ENCODE results near the gene MED27. TPM values are rescaled to one million over a fixed set of nuclear protein-coding genes. Genes with fewer than 3 reads are reported as not detected.
A peak's percentile ranks its signal among the peaks of the same experiment; 100 is the strongest.

MED27 gene
- total and polyA plus RNA-seq, 9 of the 15 experiments (the other 6 are each of a cell fraction or from before 2014, with no cell fraction given), result 24.4 to 91.0 (median 36.1) TPM

DNA sequence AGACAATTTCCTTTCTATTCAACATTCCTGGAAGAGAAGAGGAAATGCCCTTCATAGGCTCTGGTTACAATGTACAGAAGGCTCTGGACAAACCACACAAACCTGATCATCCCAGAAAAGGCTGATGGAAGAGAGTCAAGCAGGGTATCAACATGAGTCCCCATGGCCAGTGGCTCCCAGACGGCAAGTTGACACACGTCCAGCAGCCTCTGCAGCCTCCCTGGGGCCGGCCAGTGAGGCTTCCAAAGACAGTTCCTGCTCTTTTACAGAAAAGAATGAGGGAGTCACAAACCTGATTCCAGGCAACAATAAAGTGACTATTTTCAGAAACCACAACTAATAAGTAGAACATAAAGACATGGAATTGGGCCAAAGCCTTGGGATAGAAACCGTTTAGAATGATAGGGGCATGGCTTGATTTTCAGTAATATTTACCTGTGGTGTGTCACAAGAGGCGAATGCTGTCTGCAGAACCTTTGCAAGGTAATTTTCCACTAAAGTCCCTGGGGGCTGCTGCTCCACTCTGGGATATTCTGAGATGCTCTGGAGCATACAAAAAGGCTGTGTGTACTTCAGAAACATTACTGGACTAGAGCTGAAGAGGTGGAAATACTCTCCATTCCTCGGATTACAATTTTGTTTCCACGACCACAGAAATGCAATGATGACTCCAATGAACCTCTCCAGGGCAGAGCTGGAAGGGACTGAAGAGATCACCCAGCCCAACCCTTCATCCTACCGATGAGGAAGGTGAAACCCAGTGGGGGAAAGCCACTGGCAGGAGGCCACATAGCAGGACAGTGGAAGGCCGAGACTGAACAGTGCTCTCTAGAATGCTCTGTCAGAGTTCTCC, 10.4 kb downstream of the MED27 start:
- in situ Hi-C loops (cut with MboI), result no loop called here
- intact Hi-C loops (cut with micrococcal nuclease), result no loop called here
- no peak for TF ChIP-seq ZNF274 (IDR thresholded peaks at IDR 0.05; ENCODE audit: borderline replicate concordance, low read depth, low read length)
- ATAC-seq (no peak), DNase-seq (ENCODE audit: extremely low read depth in 1 of 4, low spot score in 3 of 4) (no peak), FAIRE-seq (no peak)
- 64% methylated on average over 9 of the region's 9 CpGs for WGBS (ENCODE audit: insufficient coverage, low coverage, missing lambda C conversion rate)
- ChIA-PET POLR2A (interaction anchor here (1.6 kb wide), 1 partner anchor 18 kb away, joined by 4 read pairs; no protein-coding TSS in a partner anchor), CTCF (ENCODE audit: low intra/inter-chr PET ratio) (no interaction called here)
- no TSS peak for BruUV-seq (replicated peaks)
- no peak overlapping the region for H2AFZ ChIP-seq (ENCODE audit: low read depth, low read length)
- H3K9ac ChIP-seq (ENCODE audit: insufficient read depth in 1 of 2, low read depth in 2 of 2, low read length in 2 of 2), result peak overlapping the region in 1 of 2 experiments; percentile 64; a peak in 1 of 4 replicates
- peaks cover 2% of the 10 kb centered on the region for H3K9me1 ChIP-seq (ENCODE audit: control insufficient read depth, insufficient read depth, low read length)
- no peaks in the 10 kb centered on the region; a peak in 1 of 5 replicates for H3K4me1 ChIP-seq (replicated peaks in 1 of 2; ENCODE audit: control insufficient read depth in 2 of 2, insufficient read depth in 2 of 2, low read length in 2 of 2)
- H4K20me1 ChIP-seq (replicated peaks; ENCODE audit: control insufficient read depth, insufficient read depth, low read length), result peaks cover 21% of the 10 kb centered on the region
- H3K27me3 ChIP-seq (ENCODE audit: control insufficient read depth in 2 of 2, insufficient read depth in 2 of 2, low read length in 2 of 2), result no peaks in the 10 kb centered on the region
- peaks cover 50% of the 10 kb centered on the region; the same call in 2 of the 3 replicates for H3K36me3 ChIP-seq (ENCODE audit: control insufficient read depth, insufficient read depth, low read length)
- H3K79me2 ChIP-seq (ENCODE audit: control insufficient read depth, insufficient read depth, low read length), result peaks cover 35% of the 10 kb centered on the region
- no peaks in the 10 kb centered on the region for H3K9me3 ChIP-seq (replicated peaks; ENCODE audit: control insufficient read depth, insufficient read depth, low read depth, low read length)
- no peak overlapping the region for H3K4me2 ChIP-seq (ENCODE audit: insufficient read depth, low read length)
- H3K27ac ChIP-seq (ENCODE audit: extremely low read depth, low read depth, low read length), result no peak overlapping the region
- no peak overlapping the region for H3K4me3 ChIP-seq

DNA sequence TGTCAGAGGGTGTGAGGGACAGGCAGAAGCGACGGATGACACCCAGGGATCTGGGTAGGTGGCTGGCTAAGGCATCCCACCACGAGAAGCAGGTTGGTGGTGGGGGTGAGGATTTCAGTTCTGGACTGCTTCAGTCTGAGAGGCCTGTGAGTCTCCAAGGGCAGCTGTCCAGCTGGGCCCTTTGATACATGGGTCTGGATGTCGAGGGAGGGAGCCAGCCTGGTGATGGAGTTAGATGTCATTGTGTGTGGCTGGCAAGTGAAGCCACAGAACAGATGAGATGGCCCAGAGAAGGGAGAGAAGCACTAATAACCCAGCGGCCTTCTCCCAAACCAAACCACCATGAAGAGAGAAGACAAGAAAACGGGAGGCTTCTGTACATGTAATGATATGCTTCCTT, 11.1 kb downstream of the MED27 start:
- ATAC-seq (no peak), DNase-seq (ENCODE audit: extremely low read depth in 1 of 4, low spot score in 3 of 4) (no peak), FAIRE-seq (no peak)
- no peak overlapping the region for H3K4me3 ChIP-seq
- no peak overlapping the region for H3K4me2 ChIP-seq (ENCODE audit: insufficient read depth, low read length)
- ChIA-PET POLR2A (interaction anchor here (1.6 kb wide), 1 partner anchor 17 kb away, joined by 4 read pairs; no protein-coding TSS in a partner anchor), CTCF (ENCODE audit: low intra/inter-chr PET ratio) (no interaction called here)
- H3K9me3 ChIP-seq (replicated peaks; ENCODE audit: control insufficient read depth, insufficient read depth, low read depth, low read length), result no peaks in the 10 kb centered on the region
- H3K27me3 ChIP-seq (ENCODE audit: control insufficient read depth in 2 of 2, insufficient read depth in 2 of 2, low read length in 2 of 2), result no peaks in the 10 kb centered on the region
- intact Hi-C loops (cut with micrococcal nuclease) (no loop called here), in situ Hi-C loops (cut with MboI) (no loop called here)
- no peaks in the 10 kb centered on the region; a peak in 1 of 5 replicates for H3K4me1 ChIP-seq (replicated peaks in 1 of 2; ENCODE audit: control insufficient read depth in 2 of 2, insufficient read depth in 2 of 2, low read length in 2 of 2)
- WGBS (ENCODE audit: insufficient coverage, low coverage, missing lambda C conversion rate), result 84% methylated on average over 6 of the region's 6 CpGs
- H3K27ac ChIP-seq (ENCODE audit: extremely low read depth, low read depth, low read length), result no peak overlapping the region
- H2AFZ ChIP-seq (ENCODE audit: low read depth, low read length), result no peak overlapping the region
- H3K9me1 ChIP-seq (ENCODE audit: control insufficient read depth, insufficient read depth, low read length), result peaks cover 2% of the 10 kb centered on the region
- no TSS peak for BruUV-seq (replicated peaks)
- peaks cover 21% of the 10 kb centered on the region for H4K20me1 ChIP-seq (replicated peaks; ENCODE audit: control insufficient read depth, insufficient read depth, low read length)
- TF ChIP-seq ZNF436 (CRISPR knock-in tag; IDR thresholded peaks at IDR 0.05), result no peak
- no peak for TF ChIP-seq HEY1 (CRISPR knock-in tag; IDR thresholded peaks at IDR 0.05; ENCODE audit: borderline replicate concordance)
- TF ChIP-seq ZNF584 (CRISPR knock-in tag; IDR thresholded peaks at IDR 0.05; ENCODE audit: low read depth), result no peak
- no peak for TF ChIP-seq KAT2B (IDR thresholded peaks at IDR 0.05; ENCODE audit: low read depth, low read length)
- TF ChIP-seq, protein P1, sequence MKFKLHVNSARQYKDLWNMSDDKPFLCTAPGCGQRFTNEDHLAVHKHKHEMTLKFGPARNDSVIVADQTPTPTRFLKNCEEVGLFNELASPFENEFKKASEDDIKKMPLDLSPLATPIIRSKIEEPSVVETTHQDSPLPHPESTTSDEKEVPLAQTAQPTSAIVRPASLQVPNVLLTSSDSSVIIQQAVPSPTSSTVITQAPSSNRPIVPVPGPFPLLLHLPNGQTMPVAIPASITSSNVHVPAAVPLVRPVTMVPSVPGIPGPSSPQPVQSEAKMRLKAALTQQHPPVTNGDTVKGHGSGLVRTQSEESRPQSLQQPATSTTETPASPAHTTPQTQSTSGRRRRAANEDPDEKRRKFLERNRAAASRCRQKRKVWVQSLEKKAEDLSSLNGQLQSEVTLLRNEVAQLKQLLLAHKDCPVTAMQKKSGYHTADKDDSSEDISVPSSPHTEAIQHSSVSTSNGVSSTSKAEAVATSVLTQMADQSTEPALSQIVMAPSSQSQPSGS (CRISPR knock-in tag; IDR thresholded peaks at IDR 0.05), result no peak
- TF ChIP-seq DDX20 (tag; IDR thresholded peaks at IDR 0.05; ENCODE audit: low read depth), result no peak
- TF ChIP-seq ZKSCAN3 (CRISPR knock-in tag; IDR thresholded peaks at IDR 0.05), result no peak
- no peak for TF ChIP-seq SIRT6 (IDR thresholded peaks at IDR 0.05; ENCODE audit: low read depth, low read length)
- no peak for TF ChIP-seq GTF2F1 (IDR thresholded peaks at IDR 0.05; ENCODE audit: low read depth, low read length)
- TF ChIP-seq, protein P2, sequence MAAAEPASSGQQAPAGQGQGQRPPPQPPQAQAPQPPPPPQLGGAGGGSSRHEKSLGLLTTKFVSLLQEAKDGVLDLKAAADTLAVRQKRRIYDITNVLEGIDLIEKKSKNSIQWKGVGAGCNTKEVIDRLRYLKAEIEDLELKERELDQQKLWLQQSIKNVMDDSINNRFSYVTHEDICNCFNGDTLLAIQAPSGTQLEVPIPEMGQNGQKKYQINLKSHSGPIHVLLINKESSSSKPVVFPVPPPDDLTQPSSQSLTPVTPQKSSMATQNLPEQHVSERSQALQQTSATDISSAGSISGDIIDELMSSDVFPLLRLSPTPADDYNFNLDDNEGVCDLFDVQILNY (CRISPR knock-in tag; IDR thresholded peaks at IDR 0.05), result no peak
- TF ChIP-seq ZNF384 (IDR thresholded peaks at IDR 0.05; ENCODE audit: low read depth, low read length), result no peak
- no peak for TF ChIP-seq CBX5 (IDR thresholded peaks at IDR 0.05; ENCODE audit: borderline replicate concordance, low read depth)
- H3K79me2 ChIP-seq (ENCODE audit: control insufficient read depth, insufficient read depth, low read length), result peaks cover 34% of the 10 kb centered on the region
- H3K36me3 ChIP-seq (ENCODE audit: control insufficient read depth, insufficient read depth, low read length), result peaks cover 43% of the 10 kb centered on the region; the same call in 2 of the 3 replicates
- H3K9ac ChIP-seq (ENCODE audit: insufficient read depth in 1 of 2, low read depth in 2 of 2, low read length in 2 of 2), result no peak overlapping the region

All from K562 (cell line).